AG04449 (cell line): Measurements from ENCODE around the gene GFRA1.

ENCODE experiments used
- CTCF ChIA-PET: fragments of 350-600 bp; formaldehyde crosslinking; extraction: SDS; loops from one replicate; lab custom pipeline; 2021; ENCODE audit warnings: antibody characterized with exemption; lab: Yijun Ruan, JAX
- POLR2A ChIA-PET: fragments of 400-600, 350-600 bp; formaldehyde crosslinking; extraction: SDS; loops from one replicate; lab custom pipeline; 2020; ENCODE audit warnings: antibody characterized with exemption, inconsistent platforms; lab: Yijun Ruan, JAX
- DNase-seq: peaks from one replicate; pipeline ENCODE4 v3.0.0-alpha.2; 2010; ENCODE audit warnings: low read depth, low spot score
- H3K4me3 ChIP-seq: 2 replicates; pipeline ENCODE4 v1.5.1; 2011; ENCODE audit warnings: low read depth, mild to moderate bottlenecking, control low read depth, low read length
- TF ChIP-seq, protein P1 (sequence below): IDR thresholded peaks from one replicate; pipeline ENCODE4 v1.5.1; 2011; ENCODE audit warnings: mild to moderate bottlenecking, moderate library complexity, low read length, control low read depth, inconsistent platforms; ENCODE audit not compliant: insufficient read depth; ENCODE audit errors: missing control alignments

Gene GFRA1

DNA sequence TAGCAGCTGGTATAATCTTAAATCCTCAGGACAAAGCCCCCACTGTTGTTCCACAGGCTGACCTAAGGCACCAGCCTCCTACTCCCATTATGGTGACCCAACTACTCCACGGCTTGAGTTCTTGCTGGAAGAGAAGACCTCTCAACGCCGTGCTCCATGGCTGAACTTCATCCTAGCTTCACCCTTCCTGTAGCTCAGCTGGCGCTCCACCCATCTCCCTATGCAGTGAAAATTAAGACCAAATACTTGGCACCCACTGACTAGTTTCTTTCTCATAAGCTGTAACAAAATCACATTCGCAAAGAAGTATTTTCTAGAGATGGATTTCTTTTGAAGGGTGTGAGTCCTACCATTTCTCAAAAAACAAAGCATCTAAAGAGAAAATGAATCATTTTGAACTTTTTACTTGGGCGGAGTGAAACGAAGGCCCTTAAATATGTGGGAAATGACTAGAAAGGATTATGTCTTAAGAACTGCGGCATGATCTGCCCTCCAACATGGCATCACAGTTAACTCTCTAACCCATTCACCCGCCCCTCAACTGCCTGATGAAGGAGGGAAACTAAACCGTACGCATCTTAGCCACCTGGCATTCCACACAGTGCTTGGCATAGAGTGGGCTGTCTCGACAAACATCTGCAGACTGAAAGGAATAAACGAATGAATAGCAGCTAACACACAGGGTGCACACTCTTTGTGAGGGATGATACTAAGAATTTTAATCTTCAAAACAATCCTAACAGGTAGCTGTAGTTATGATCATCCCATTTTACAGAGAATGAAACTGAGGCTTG is 32.7 kb downstream of the GFRA1 start:
- CTCF ChIA-PET = interaction anchor here (0.7 kb wide), 1 partner anchor 534 kb away, joined by 3 read pairs; no protein-coding TSS in a partner anchor
- TF ChIP-seq, protein P1, sequence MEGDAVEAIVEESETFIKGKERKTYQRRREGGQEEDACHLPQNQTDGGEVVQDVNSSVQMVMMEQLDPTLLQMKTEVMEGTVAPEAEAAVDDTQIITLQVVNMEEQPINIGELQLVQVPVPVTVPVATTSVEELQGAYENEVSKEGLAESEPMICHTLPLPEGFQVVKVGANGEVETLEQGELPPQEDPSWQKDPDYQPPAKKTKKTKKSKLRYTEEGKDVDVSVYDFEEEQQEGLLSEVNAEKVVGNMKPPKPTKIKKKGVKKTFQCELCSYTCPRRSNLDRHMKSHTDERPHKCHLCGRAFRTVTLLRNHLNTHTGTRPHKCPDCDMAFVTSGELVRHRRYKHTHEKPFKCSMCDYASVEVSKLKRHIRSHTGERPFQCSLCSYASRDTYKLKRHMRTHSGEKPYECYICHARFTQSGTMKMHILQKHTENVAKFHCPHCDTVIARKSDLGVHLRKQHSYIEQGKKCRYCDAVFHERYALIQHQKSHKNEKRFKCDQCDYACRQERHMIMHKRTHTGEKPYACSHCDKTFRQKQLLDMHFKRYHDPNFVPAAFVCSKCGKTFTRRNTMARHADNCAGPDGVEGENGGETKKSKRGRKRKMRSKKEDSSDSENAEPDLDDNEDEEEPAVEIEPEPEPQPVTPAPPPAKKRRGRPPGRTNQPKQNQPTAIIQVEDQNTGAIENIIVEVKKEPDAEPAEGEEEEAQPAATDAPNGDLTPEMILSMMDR = no peak
- POLR2A ChIA-PET = interaction anchor here (0.7 kb wide), 1 partner anchor 724 kb away, joined by 3 read pairs; no protein-coding TSS in a partner anchor
- no peak overlapping the region for H3K4me3 ChIP-seq
- DNase-seq = no peak

DNA sequence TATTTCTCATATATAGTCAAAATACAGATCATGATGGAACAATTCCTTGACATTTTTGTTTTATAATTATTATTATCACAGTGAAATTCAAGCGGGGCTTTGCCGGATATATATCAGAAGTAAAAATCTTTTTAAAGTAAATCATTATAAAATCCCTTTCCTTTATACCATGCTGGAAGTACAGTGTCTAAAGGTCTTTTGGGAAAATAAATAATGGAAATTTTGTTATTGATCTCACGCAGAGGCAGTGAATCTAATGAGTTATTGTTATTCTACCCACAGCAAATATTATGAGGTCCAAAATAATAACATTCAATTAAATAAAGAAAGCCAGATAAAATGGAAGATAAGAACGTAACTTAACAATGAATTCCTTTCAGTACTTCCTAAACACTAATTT is 33.8 kb downstream of the GFRA1 start:
- ChIA-PET CTCF (no interaction called here), POLR2A (no interaction called here)
- H3K4me3 ChIP-seq = no peak overlapping the region
- TF ChIP-seq, protein P1 = no peak
- no peak for DNase-seq

GRCh38 chr10:116237970-116238369 is 35.0 kb downstream of the GFRA1 start:
- DNase-seq = no peak
- no peak overlapping the region for H3K4me3 ChIP-seq
- POLR2A ChIA-PET = no interaction called here
- TF ChIP-seq, protein P1 = no peak
- CTCF ChIA-PET = no interaction called here

DNA sequence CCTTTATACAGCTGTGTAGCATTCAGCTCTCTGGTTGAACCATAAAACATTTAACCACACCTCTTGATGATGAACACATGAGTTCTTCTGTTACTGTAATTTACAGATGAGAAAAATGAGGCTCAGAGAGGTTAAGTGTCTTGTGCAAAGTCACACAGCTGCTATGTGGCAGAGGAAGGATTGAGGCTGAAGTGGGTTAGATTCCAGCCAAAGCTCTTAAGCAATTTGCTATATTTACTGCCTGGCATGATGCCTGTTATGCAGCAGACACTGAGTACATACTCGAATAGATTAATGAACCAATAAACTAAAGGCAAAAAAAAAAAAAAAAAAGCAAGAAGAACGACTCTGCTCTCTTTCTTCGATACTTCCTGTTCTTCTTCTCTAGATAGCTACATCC is 35.7 kb downstream of the GFRA1 start:
- DNase-seq = no peak
- TF ChIP-seq, protein P1 = no peak
- CTCF ChIA-PET = no interaction called here
- POLR2A ChIA-PET = no interaction called here
- no peak overlapping the region for H3K4me3 ChIP-seq

GRCh38 chr10:116233230-116233629 is 39.8 kb downstream of the GFRA1 start:
- no peak overlapping the region for H3K4me3 ChIP-seq
- POLR2A ChIA-PET = no interaction called here
- no peak for DNase-seq
- TF ChIP-seq, protein P1 = no peak
- CTCF ChIA-PET = no interaction called here

GRCh38 chr10:116232613-116233012 is 40.4 kb downstream of the GFRA1 start:
- H3K4me3 ChIP-seq = no peak overlapping the region
- DNase-seq = no peak
- POLR2A ChIA-PET = no interaction called here
- CTCF ChIA-PET = no interaction called here
- TF ChIP-seq, protein P1 = no peak
